Testis (tissue), 2 donors: ENCODE data around the gene CLIC3.

Source experiments
- POLR2A ChIP-seq: fragments of 450-650 bp; IDR thresholded peaks from one replicate; pipeline ENCODE4 v1.6.1; 2017; ENCODE audit warnings: antibody characterized with exemption, mild to moderate bottlenecking, moderate library complexity
- TF ChIP-seq, protein P1 (sequence below), 3 experiments: fragments of 450-650 bp in 2 of 3; fragments of 200-600 bp in 1 of 3; sonication (generic) in 1 of 3; IDR thresholded peaks; one replicate each; pipeline ENCODE4 v1.5.1; 2016 to 2019; ENCODE audit warnings: antibody characterized with exemption in 3 of 3, mild to moderate bottlenecking in 2 of 3, moderate library complexity in 1 of 3

DNA sequence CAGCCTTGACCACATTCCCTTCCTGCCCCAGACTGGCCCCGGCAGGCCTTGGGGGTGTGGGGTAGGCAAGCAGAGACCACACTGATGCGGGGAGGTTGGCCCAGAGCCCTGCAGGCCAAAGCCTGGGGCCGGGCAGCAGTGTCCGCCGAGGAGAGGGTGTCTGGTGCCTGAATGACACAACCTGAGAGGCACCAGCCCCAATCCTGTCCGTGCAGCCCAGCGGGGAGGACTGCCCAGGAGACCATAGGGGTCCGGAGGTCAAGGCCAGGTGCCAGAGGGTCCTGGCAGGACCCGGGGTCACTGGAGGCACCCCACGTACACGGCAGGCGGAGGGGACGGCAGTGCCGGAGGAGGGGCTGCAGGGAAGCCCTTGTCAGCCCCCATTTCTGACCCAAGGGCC, 24.6 kb downstream of the CLIC3 start:
- TF ChIP-seq, protein P1, sequence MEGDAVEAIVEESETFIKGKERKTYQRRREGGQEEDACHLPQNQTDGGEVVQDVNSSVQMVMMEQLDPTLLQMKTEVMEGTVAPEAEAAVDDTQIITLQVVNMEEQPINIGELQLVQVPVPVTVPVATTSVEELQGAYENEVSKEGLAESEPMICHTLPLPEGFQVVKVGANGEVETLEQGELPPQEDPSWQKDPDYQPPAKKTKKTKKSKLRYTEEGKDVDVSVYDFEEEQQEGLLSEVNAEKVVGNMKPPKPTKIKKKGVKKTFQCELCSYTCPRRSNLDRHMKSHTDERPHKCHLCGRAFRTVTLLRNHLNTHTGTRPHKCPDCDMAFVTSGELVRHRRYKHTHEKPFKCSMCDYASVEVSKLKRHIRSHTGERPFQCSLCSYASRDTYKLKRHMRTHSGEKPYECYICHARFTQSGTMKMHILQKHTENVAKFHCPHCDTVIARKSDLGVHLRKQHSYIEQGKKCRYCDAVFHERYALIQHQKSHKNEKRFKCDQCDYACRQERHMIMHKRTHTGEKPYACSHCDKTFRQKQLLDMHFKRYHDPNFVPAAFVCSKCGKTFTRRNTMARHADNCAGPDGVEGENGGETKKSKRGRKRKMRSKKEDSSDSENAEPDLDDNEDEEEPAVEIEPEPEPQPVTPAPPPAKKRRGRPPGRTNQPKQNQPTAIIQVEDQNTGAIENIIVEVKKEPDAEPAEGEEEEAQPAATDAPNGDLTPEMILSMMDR (IDR thresholded peaks at IDR 0.05), result no peak
- TF ChIP-seq POLR2A, result no peak
